HG03196 (cell line): ENCODE data around the gene PPOX.
A peak's percentile ranks its signal among the peaks of the same experiment; 100 is the strongest.

Experiments used
- ATAC-seq: cut with Tn5 transposase; IDR thresholded peaks from one replicate; pipeline ENCODE4 v1.9.1; 2021; ENCODE audit not compliant: unreplicated experiment

The PPOX gene

GRCh38 chr1:161165742-161166668 lies at the start of gene PPOX:
Gene PPOX, plus strand, starts transcription at chr1:161166426. Its CDS starts 422 bp downstream, at chr1:161166848.
- ATAC-seq = peak; percentile 86

- ATAC-seq = peak; percentile 78
These were observed 48.3 kb upstream of the PPOX start, which contains the start of the genes NIT1 and PFDN2 for GRCh38 chr1:161117759-161118581. Gene NIT1, plus strand, starts transcription at chr1:161118105. Its CDS starts 72 bp downstream, at chr1:161118177. Gene PFDN2, minus strand, starts transcription at chr1:161118037. Its CDS starts 11 bp downstream, at chr1:161118026.

- peak; percentile 38 for ATAC-seq
These were observed 46.9 kb upstream of the PPOX start for GRCh38 chr1:161119092-161119903.

GRCh38 chr1:161121042-161121650 lies 45.1 kb upstream of the PPOX start:
- no peak for ATAC-seq

GRCh38 chr1:161121834-161122233 lies 44.4 kb upstream of the PPOX start:
- ATAC-seq = no peak

- no peak for ATAC-seq
These were observed 43.3 kb upstream of the PPOX start for GRCh38 chr1:161122967-161123366.

- ATAC-seq = no peak
These were observed 38.6 kb upstream of the PPOX start for GRCh38 chr1:161127649-161128048.

GRCh38 chr1:161128591-161129420 lies 37.4 kb upstream of the PPOX start:
- ATAC-seq = no peak

GRCh38 chr1:161130266-161130665 lies 36.0 kb upstream of the PPOX start:
- no peak for ATAC-seq

GRCh38 chr1:161131523-161132409 lies 34.5 kb upstream of the PPOX start:
- ATAC-seq = peak; percentile 5

GRCh38 chr1:161132410-161133219 lies 33.6 kb upstream of the PPOX start, which contains the start of gene DEDD:
Gene DEDD, minus strand, starts transcription at chr1:161132667. Its CDS starts 8,205 bp downstream, at chr1:161124462.
- ATAC-seq = peak; percentile 89

- peak; percentile 21 for ATAC-seq
These were observed 32.9 kb upstream of the PPOX start for GRCh38 chr1:161133220-161133740.

GRCh38 chr1:161137881-161138280 lies 28.3 kb upstream of the PPOX start:
- ATAC-seq = no peak

- ATAC-seq = no peak
These were observed 27.8 kb upstream of the PPOX start for GRCh38 chr1:161138431-161138830.

GRCh38 chr1:161139766-161140165 lies 26.5 kb upstream of the PPOX start:
- ATAC-seq = no peak

- no peak for ATAC-seq
These were observed 25.3 kb upstream of the PPOX start for GRCh38 chr1:161140755-161141400.

- no peak for ATAC-seq
These were observed 20.4 kb upstream of the PPOX start for GRCh38 chr1:161145832-161146231.
